HL-60 (cell line): ENCODE measurements around the gene DRD4.

Experiments
- POLR2AphosphoS5 ChIP-seq: IDR thresholded peaks from 2 replicates; pipeline ENCODE4 v1.6.1; 2012; ENCODE audit warnings: low read depth
- SPI1 ChIP-seq: IDR thresholded peaks from 2 replicates; pipeline ENCODE4 v1.6.1; 2012; ENCODE audit warnings: low read depth, mild to moderate bottlenecking, borderline replicate concordance
- TF ChIP-seq, protein P1 (sequence below): IDR thresholded peaks from one replicate; pipeline ENCODE4 v1.5.1; 2011; ENCODE audit warnings: low read length, control low read depth, inconsistent platforms; ENCODE audit not compliant: insufficient read depth

DNA sequence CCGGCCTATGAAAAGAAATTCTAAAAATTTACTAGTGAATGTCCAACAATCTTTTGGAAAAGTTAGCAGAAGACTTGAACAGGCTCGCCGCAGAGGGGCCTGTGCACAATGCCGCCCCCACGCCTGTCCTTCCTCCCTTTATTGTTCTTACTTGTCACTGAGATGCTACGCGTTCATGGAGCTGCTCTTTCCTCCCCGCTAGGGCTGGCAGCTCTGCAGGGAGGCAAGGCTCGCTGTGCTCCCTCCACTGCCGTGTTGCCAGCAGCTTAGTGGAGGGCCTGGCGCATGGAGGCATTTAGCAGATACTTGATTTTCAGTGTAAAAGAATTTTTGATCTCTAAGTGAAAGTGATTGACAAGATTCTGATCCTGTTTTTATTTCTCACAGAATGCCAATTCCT is 46.1 kb upstream of the DRD4 start:
- TF ChIP-seq, protein P1, sequence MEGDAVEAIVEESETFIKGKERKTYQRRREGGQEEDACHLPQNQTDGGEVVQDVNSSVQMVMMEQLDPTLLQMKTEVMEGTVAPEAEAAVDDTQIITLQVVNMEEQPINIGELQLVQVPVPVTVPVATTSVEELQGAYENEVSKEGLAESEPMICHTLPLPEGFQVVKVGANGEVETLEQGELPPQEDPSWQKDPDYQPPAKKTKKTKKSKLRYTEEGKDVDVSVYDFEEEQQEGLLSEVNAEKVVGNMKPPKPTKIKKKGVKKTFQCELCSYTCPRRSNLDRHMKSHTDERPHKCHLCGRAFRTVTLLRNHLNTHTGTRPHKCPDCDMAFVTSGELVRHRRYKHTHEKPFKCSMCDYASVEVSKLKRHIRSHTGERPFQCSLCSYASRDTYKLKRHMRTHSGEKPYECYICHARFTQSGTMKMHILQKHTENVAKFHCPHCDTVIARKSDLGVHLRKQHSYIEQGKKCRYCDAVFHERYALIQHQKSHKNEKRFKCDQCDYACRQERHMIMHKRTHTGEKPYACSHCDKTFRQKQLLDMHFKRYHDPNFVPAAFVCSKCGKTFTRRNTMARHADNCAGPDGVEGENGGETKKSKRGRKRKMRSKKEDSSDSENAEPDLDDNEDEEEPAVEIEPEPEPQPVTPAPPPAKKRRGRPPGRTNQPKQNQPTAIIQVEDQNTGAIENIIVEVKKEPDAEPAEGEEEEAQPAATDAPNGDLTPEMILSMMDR = no peak
- TF ChIP-seq POLR2AphosphoS5 (no peak), SPI1 (no peak)
